Endothelial cell of umbilical vein (primary cell): ENCODE data around the gene KCNJ4. TPM values are rescaled to one million over a fixed set of nuclear protein-coding genes. Genes with fewer than 3 reads are reported as not detected.

Source experiments
- BruUV-seq: library from RNA; stranded (reverse); fragments of 400-500 nt; replicated peaks from 2 replicates; lab custom pipeline; 2021; lab: Mats Ljungman, UMichigan
- CTCF ChIA-PET: fragments of 300-600, 350-600 bp; sonication (Branson Sonifier 250); formaldehyde crosslinking; loops from one replicate; lab custom pipeline; 2021; ENCODE audit warnings: antibody characterized with exemption, inconsistent platforms; lab: Charles Lee
- POLR2A ChIA-PET: fragments of 300-600, 350-600 bp; sonication (Branson Sonifier 250); formaldehyde crosslinking; loops from one replicate; lab custom pipeline; 2021; ENCODE audit warnings: antibody characterized with exemption, inconsistent platforms; lab: Charles Lee
- DNase-seq: peaks from one replicate; pipeline ENCODE4 v3.0.0-alpha.2; 2011; ENCODE audit warnings: low read depth, low spot score
- FAIRE-seq: peaks from 2 replicates; lab custom pipeline; 2011; peaks lifted over from hg19 to GRCh38; lab: Jason Lieb, UNC
- H2AFZ ChIP-seq: 2 replicates; pipeline ENCODE4 v1.6.0; 2012; ENCODE audit warnings: low read depth, low read length, control low read depth, inconsistent platforms
- H3K27ac ChIP-seq: 2 replicates; pipeline ENCODE4 v1.5.1; 2011; ENCODE audit warnings: low read depth, mild to moderate bottlenecking, control low read depth, low read length, moderate library complexity; ENCODE audit not compliant: insufficient read depth
- H3K27me3 ChIP-seq, 2 experiments: 2 replicates each; pipeline versions ENCODE4 v1.6.0 to v1.6.1; 2011; ENCODE audit warnings: low read length in 2 of 2, mixed read lengths in 1 of 2; ENCODE audit not compliant: control insufficient read depth in 2 of 2, insufficient read depth in 2 of 2
- H3K36me3 ChIP-seq, 2 experiments: 2 replicates in 1 of 2; 3 replicates in 1 of 2; pipeline ENCODE4 v1.5.1; 2011; ENCODE audit warnings: low read length in 2 of 2, mild to moderate bottlenecking in 1 of 2, moderate library complexity in 1 of 2; ENCODE audit not compliant: control insufficient read depth in 2 of 2, insufficient read depth in 2 of 2; ENCODE audit errors: extremely low read depth in 1 of 2
- H3K4me1 ChIP-seq: 3 replicates; pipeline ENCODE4 v1.5.1; 2011; ENCODE audit warnings: mild to moderate bottlenecking, low read length; ENCODE audit not compliant: control insufficient read depth, insufficient read depth; ENCODE audit errors: extremely low read depth
- H3K4me2 ChIP-seq: 2 replicates; pipeline ENCODE4 v1.6.1; 2011; ENCODE audit warnings: low read length, control low read depth, mixed read lengths; ENCODE audit not compliant: insufficient read depth
- H3K4me3 ChIP-seq, 3 experiments: fragments of 200-600 bp in 1 of 3; sonication (generic), shearing (Covaris generic) in 1 of 3; replicated peaks in 1 of 3; 2 replicates each; pipeline ENCODE4 v1.5.1; 2011 to 2016; ENCODE audit warnings: control low read depth in 3 of 3, low read length in 3 of 3, mild to moderate bottlenecking in 2 of 3, inconsistent platforms in 1 of 3, low read depth in 1 of 3, moderate library complexity in 1 of 3; ENCODE audit not compliant: insufficient read depth in 1 of 3
- H3K79me2 ChIP-seq: 2 replicates; pipeline ENCODE4 v1.6.0; 2012; ENCODE audit warnings: low read length, inconsistent platforms; ENCODE audit not compliant: control insufficient read depth, insufficient read depth
- H3K9ac ChIP-seq: replicated peaks from 2 replicates; pipeline ENCODE3; 2011; ENCODE audit warnings: low read length, control low read depth; ENCODE audit not compliant: insufficient read depth; ENCODE audit errors: extremely low read depth
- H3K9me1 ChIP-seq: replicated peaks from 3 replicates; pipeline ENCODE4 v1.6.0; 2011; ENCODE audit warnings: mild to moderate bottlenecking, low read length; ENCODE audit not compliant: control insufficient read depth, insufficient read depth; ENCODE audit errors: extremely low read depth
- H3K9me3 ChIP-seq: replicated peaks from 2 replicates; pipeline ENCODE4 v1.5.1; 2012; ENCODE audit warnings: low read length, inconsistent platforms; ENCODE audit not compliant: control insufficient read depth, insufficient read depth
- H4K20me1 ChIP-seq: replicated peaks from 2 replicates; pipeline ENCODE3; 2011; ENCODE audit warnings: mild to moderate bottlenecking, low read length; ENCODE audit not compliant: control insufficient read depth, insufficient read depth; ENCODE audit errors: extremely low read depth
- CTCF ChIP-seq, 2 donors: IDR thresholded peaks; 1 replicate in 1 of 2; 2 replicates in 1 of 2; pipeline ENCODE4 v1.5.1; 2011; ENCODE audit warnings: low read length in 2 of 2, mild to moderate bottlenecking in 2 of 2, moderate library complexity in 2 of 2, control low read depth in 1 of 2, inconsistent platforms in 1 of 2, low read depth in 1 of 2; ENCODE audit not compliant: insufficient read depth in 1 of 2; ENCODE audit errors: extremely low read depth in 1 of 2
- EZH2 ChIP-seq: IDR thresholded peaks from 2 replicates; pipeline ENCODE4 v1.6.1; 2012; ENCODE audit warnings: borderline replicate concordance, low read depth, mild to moderate bottlenecking, moderate library complexity, low read length, inconsistent platforms; ENCODE audit not compliant: severe bottlenecking
- FOS ChIP-seq: IDR thresholded peaks from 2 replicates; pipeline ENCODE4 v1.6.1; 2011; ENCODE audit warnings: mild to moderate bottlenecking, low read length, moderate library complexity, borderline replicate concordance; ENCODE audit not compliant: insufficient read depth
- GATA2 ChIP-seq: IDR thresholded peaks from 2 replicates; pipeline ENCODE4 v1.7.0; 2011; ENCODE audit warnings: low read depth, mild to moderate bottlenecking, moderate library complexity, mixed read lengths, low read length; ENCODE audit not compliant: insufficient read length, insufficient read depth
- JUN ChIP-seq: IDR thresholded peaks from 2 replicates; pipeline ENCODE4 v1.6.1; 2011; ENCODE audit warnings: borderline replicate concordance, low read depth; ENCODE audit not compliant: insufficient read length, insufficient read depth
- MYC ChIP-seq: IDR thresholded peaks from one replicate; pipeline ENCODE4 v1.6.1; 2011; ENCODE audit warnings: mild to moderate bottlenecking, low read depth, low read length
- POLR2A ChIP-seq: IDR thresholded peaks from 2 replicates; pipeline ENCODE4 v1.6.1; 2012; ENCODE audit warnings: low read depth, mild to moderate bottlenecking, control low read depth, low read length
- POLR2AphosphoS5 ChIP-seq: IDR thresholded peaks from 2 replicates; pipeline ENCODE4 v1.6.1; 2012; ENCODE audit warnings: low read depth, mild to moderate bottlenecking, control low read depth, low read length, moderate library complexity; ENCODE audit not compliant: insufficient read depth
- dilution Hi-C: fragments of 300-500 bp; cut with MboI; formaldehyde crosslinking; loops from one replicate; pipeline ENCODE4 v1.15.0; 2019; ENCODE audit warnings: low sequenced_read_pairs; ENCODE audit not compliant: extremely low pct_ligation_motif_present
- intact Hi-C: fragments of 100-400 bp; cut with micrococcal nuclease; formaldehyde crosslinking; loops from one replicate; pipeline ENCODE4 v1.10.0; 2022
- polyA plus RNA-seq, 4 experiments: library from polyadenylated mRNA; depleted of rRNA in 3 of 4; stranded (reverse) in 3 of 4; unstranded in 1 of 4; fragments of >200 nt; gene quantifications; 2 replicates each; pipeline versions ENCODE4 v1.2.1 to v1.2.3, GENCODE V29; 2011 to 2012; ENCODE audit warnings: missing spikeins in 1 of 4
- total RNA-seq: library from RNA; stranded (reverse); gene quantifications from 2 replicates; pipeline ENCODE4 v1.2.3, GENCODE V29; 2021
- TF ChIP-seq, protein P1 (sequence below): IDR thresholded peaks from 2 replicates; pipeline ENCODE4 v1.6.1; 2011; ENCODE audit not compliant: insufficient read depth, insufficient read length

The KCNJ4 gene
- total and polyA plus RNA-seq, 2 donors (not counting 3 experiments of a cell fraction or from before 2014, with no cell fraction given), result not detected

DNA sequence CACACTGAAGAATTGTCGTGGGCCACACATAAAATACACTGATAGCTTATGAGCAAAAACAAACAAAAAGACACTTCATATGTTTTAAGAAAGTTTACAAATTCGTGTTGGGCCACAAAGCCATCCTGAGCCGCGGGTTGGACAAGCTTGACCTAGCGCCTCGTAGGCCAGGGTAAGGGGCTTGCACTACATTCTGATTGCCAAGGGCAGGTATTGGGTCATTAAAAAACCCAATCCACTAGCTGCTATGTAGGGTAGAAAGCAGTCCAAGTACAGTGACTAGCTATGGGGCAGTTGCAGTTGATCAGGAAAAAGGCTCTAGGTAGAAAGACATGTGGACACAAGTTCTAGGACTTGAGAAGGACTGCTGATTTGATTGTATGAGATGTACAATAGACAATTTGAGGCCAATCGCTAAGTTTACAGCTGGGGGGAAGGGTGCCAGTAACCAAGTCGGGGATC lies 26.9 kb upstream of the KCNJ4 start:
- H3K36me3 ChIP-seq, result peaks cover 45 to 52% of the 10 kb centered on the region in 2 experiments
- no peak overlapping the region for H3K4me3 ChIP-seq
- no peak overlapping the region for H2AFZ ChIP-seq
- DNase-seq, result no peak
- ChIA-PET CTCF (interaction anchor here (1.3 to 2.0 kb wide), 3 partner anchors 20 to 430 kb away, joined by 3 to 6 read pairs (median 4); partner anchors contain the start of gene DMC1), POLR2A (no interaction called here)
- H3K9ac ChIP-seq, result no peak overlapping the region
- TF ChIP-seq, protein P1, sequence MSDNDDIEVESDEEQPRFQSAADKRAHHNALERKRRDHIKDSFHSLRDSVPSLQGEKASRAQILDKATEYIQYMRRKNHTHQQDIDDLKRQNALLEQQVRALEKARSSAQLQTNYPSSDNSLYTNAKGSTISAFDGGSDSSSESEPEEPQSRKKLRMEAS, result no peak
- TF ChIP-seq POLR2A (peak; percentile 46), POLR2AphosphoS5 (peak; percentile 33)
- intact Hi-C loops, result no loop called here
- H4K20me1 ChIP-seq, result no peaks in the 10 kb centered on the region
- H3K27ac ChIP-seq, result no peak overlapping the region
- no TSS peak for BruUV-seq
- no peak overlapping the region for H3K4me2 ChIP-seq
- H3K9me1 ChIP-seq, result no peaks in the 10 kb centered on the region
- dilution Hi-C loops, result no loop called here
- no peaks in the 10 kb centered on the region for H3K27me3 ChIP-seq
- H3K79me2 ChIP-seq, result peaks cover 2% of the 10 kb centered on the region
- FAIRE-seq, result no peak
- no peaks in the 10 kb centered on the region for H3K9me3 ChIP-seq
- no peaks in the 10 kb centered on the region for H3K4me1 ChIP-seq

GRCh38 chr22:38481162-38481870 lies 26.3 kb upstream of the KCNJ4 start:
- no peak overlapping the region for H3K4me3 ChIP-seq
- no peak overlapping the region for H3K27ac ChIP-seq
- BruUV-seq, result no TSS peak
- H2AFZ ChIP-seq, result no peak overlapping the region
- no peak for TF ChIP-seq CTCF (IDR thresholded peaks at IDR 0.05; ENCODE audit: extremely low read depth in 1 of 2, insufficient read depth in 1 of 2, low read depth in 1 of 2, low read length in 2 of 2)
- TF ChIP-seq JUN, result no peak
- no peak for TF ChIP-seq POLR2AphosphoS5
- TF ChIP-seq, protein P1, result no peak
- TF ChIP-seq MYC, result no peak
- TF ChIP-seq FOS, result no peak
- TF ChIP-seq EZH2, result no peak
- TF ChIP-seq POLR2A, result no peak
- TF ChIP-seq GATA2, result no peak
- intact Hi-C loops, result no loop called here
- DNase-seq (no peak), FAIRE-seq (no peak)
- no peak overlapping the region for H3K9ac ChIP-seq
- H3K4me1 ChIP-seq, result no peaks in the 10 kb centered on the region
- H3K27me3 ChIP-seq, result no peaks in the 10 kb centered on the region
- H4K20me1 ChIP-seq, result no peaks in the 10 kb centered on the region
- H3K9me1 ChIP-seq, result no peaks in the 10 kb centered on the region
- CTCF ChIA-PET, result interaction anchor here (0.7 to 2.0 kb wide), 4 partner anchors 20 to 451 kb away, joined by 3 to 6 read pairs (median 4); partner anchors contain the start of gene DMC1
- dilution Hi-C loops, result no loop called here
- peaks cover 42 to 48% of the 10 kb centered on the region in 2 experiments for H3K36me3 ChIP-seq
- POLR2A ChIA-PET, result no interaction called here
- no peak overlapping the region for H3K4me2 ChIP-seq
- peaks cover 2% of the 10 kb centered on the region for H3K79me2 ChIP-seq
- H3K9me3 ChIP-seq, result no peaks in the 10 kb centered on the region
